Omental fat pad (tissue), 4 donors: ENCODE results near the gene GDPD1. TPM values are rescaled to one million over a fixed set of nuclear protein-coding genes. Genes with fewer than 3 reads are reported as not detected.

Experiments
- ATAC-seq: fragments of 150-250 bp; one replicate; pipeline ENCODE4 v1.9.1; 2016; ENCODE audit warnings: mild to moderate bottlenecking, moderate library complexity; ENCODE audit not compliant: low FRiP score
- DNase-seq: peaks from one replicate; pipeline ENCODE4 v3.0.0-alpha.2; 2019; ENCODE audit warnings: low spot score
- CTCF ChIP-seq, 3 donors: fragments of 450-650 bp; IDR thresholded peaks; one replicate each; pipeline ENCODE4 v1.5.1; 2016 to 2017; ENCODE audit warnings: antibody characterized with exemption in 3 of 3, mild to moderate bottlenecking in 3 of 3, moderate library complexity in 2 of 3
- total RNA-seq, 4 donors: library from RNA; depleted of rRNA; stranded (reverse); fragments of >200 nt; gene quantifications; one replicate each; pipeline ENCODE4 v1.1.0, GENCODE V29; 2016

The GDPD1 gene
- total RNA-seq, 4 donors from 2014 or later, result 0.24 to 3.3 (median 2.6) TPM

DNA sequence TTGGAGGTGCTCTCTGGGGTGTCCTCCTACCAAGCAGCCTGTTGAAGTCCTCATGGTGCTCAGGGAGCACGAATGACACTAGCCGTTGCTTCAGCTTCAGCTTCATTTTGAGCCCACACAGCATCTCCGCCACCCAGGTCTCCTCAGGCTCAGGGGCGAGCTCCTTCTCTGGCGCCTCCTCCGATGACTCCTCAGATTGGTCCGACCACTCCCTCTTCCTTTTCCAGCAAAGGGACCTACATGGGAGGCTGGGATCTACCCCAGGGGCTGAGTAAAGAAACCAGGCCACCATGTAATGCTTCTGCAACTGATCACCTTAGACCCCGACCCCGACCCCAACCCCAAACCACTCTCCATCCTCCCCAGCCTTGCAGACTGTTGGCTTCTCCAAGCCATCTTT lies 38.8 kb upstream of the GDPD1 start:
- TF ChIP-seq CTCF (IDR thresholded peaks at IDR 0.05), result no peak
- no peak for DNase-seq

GRCh38 chr17:59185997-59186396 lies 34.3 kb upstream of the GDPD1 start:
- no peak for TF ChIP-seq CTCF (IDR thresholded peaks at IDR 0.05)
- DNase-seq (no peak), ATAC-seq (no peak)

More for the DNA sequence above, 38.8 kb upstream of the GDPD1 start:
- ATAC-seq, result no peak

- TF ChIP-seq CTCF (IDR thresholded peaks at IDR 0.05), result no peak
Observed at GRCh38 chr17:59186850-59187249, 33.5 kb upstream of the GDPD1 start.

GRCh38 chr17:59190806-59191205 lies 29.5 kb upstream of the GDPD1 start:
- no peak for ATAC-seq
- no peak for TF ChIP-seq CTCF (IDR thresholded peaks at IDR 0.05)
- no peak for DNase-seq

More at GRCh38 chr17:59186850-59187249, 33.5 kb upstream of the GDPD1 start:
- DNase-seq, result no peak
- ATAC-seq, result no peak

GRCh38 chr17:59193336-59193862 lies 26.9 kb upstream of the GDPD1 start:
- ATAC-seq (no peak), DNase-seq (no peak)
- TF ChIP-seq CTCF (IDR thresholded peaks at IDR 0.05), result no peak

DNA sequence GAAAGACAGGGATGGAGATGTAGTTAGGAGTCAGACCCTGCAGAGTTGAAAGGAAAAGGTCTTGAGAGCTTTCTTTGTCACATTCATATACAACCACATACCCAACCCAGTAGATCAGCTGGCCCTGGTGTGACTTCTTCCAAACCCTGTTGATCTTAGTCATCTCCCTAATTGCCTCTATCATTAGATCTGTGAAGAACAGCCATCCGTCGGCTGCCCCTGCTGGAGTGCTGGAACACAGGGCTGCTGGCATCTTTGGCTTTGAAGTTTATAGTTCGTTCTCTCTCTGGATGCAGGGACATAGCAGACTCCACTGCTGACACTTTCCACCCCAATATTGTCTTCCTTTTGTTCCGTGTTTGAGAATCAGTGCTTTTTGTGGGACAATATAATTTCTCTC lies 20.9 kb upstream of the GDPD1 start:
- no peak for TF ChIP-seq CTCF (IDR thresholded peaks at IDR 0.05)
- ATAC-seq, result no peak

DNA sequence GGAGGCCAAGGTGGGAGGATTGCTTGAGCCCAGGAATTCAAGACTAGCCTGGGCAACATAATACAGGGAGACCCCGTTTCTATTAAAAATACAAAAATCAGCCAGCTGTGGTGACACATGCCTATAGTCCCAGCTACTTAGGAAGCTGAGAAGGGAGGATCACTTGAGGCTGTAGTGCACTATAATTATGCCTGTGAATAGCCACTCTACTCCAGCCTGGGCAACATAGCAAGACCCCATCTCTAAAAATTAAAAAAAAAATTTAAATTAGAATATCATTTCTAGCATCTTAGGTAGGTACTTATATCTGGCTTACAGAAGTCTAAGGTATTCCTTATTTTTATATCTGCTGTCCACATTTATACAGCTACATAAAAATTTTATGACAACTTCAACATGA lies 18.0 kb upstream of the GDPD1 start:
- DNase-seq (no peak), ATAC-seq (no peak)
- no peak for TF ChIP-seq CTCF (IDR thresholded peaks at IDR 0.05)

More for the DNA sequence above, 20.9 kb upstream of the GDPD1 start:
- DNase-seq, result no peak
